Activated naive CD4-positive, alpha-beta T cell treated with anti-CD3 and anti-CD28 coated beads for 36 hours (primary cell): ENCODE measurements around the gene NF2. TPM values are rescaled to one million over a fixed set of nuclear protein-coding genes. Genes with fewer than 3 reads are reported as not detected.
A peak's percentile ranks its signal among the peaks of the same experiment; 100 is the strongest.

Experiments
- CTCF ChIA-PET: fragments of 350-600 bp; sonication (Branson Sonifier 250); formaldehyde crosslinking; loops from one replicate; lab custom pipeline; 2021; ENCODE audit warnings: antibody characterized with exemption; lab: Charles Lee
- DNase-seq: peaks from one replicate; pipeline ENCODE4 v3.0.0-alpha.2; 2020
- H3K27ac Mint-ChIP-seq: one replicate; pipeline ENCODE4 v1.8.0; 2021; ENCODE audit warnings: mild to moderate bottlenecking, mixed read lengths
- H3K27me3 Mint-ChIP-seq: one replicate; pipeline ENCODE4 v1.8.0; 2021; ENCODE audit warnings: low read depth, mixed read lengths
- H3K36me3 Mint-ChIP-seq: one replicate; pipeline ENCODE4 v1.8.0; 2021; ENCODE audit warnings: low read depth, mixed read lengths
- H3K4me1 Mint-ChIP-seq: one replicate; pipeline ENCODE4 v1.8.0; 2021; ENCODE audit warnings: low read depth, mixed read lengths
- H3K4me3 Mint-ChIP-seq: one replicate; pipeline ENCODE4 v1.8.0; 2021; ENCODE audit warnings: mild to moderate bottlenecking, moderate library complexity, mixed read lengths
- H3K9me3 Mint-ChIP-seq: one replicate; pipeline ENCODE4 v1.8.0; 2021; ENCODE audit warnings: mixed read lengths
- intact Hi-C: fragments of 100-400 bp; cut with micrococcal nuclease; formaldehyde crosslinking; loops from one replicate; pipeline ENCODE4 v1.15.1; 2023
- total RNA-seq, 2 experiments: library from RNA; stranded (reverse); gene quantifications; one replicate each; pipeline ENCODE4 v1.2.3, GENCODE V29; 2021

The NF2 gene
- total RNA-seq, 2 experiments from 2014 or later, result 29.8 to 30.0 TPM

DNA sequence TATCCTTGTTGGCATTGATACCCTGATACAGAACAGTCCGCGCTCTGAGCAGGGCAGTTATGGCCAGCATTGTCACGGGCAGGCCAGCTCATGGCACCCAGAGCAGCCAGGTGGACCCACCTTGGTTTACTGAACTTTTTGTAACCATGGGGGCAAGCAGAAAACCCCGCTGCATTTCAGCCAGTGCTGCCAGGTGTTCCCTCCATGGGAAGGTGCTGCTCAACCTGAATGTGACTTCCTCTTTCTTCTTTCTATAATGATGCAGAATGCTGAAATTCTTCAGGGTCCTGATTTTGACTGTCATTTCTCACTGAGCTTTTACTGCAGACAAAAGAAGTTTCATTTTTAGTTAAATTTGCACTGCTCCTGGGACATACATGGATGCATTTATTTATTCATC, 80.8 kb downstream of the NF2 start:
- DNase-seq, result no peak
- Mint-ChIP-seq H3K4me1 (no peaks in the 10 kb centered on the region), H3K27ac (no peak overlapping the region), H3K36me3 (peaks cover 15% of the 10 kb centered on the region), H3K4me3 (no peak overlapping the region), H3K9me3 (no peaks in the 10 kb centered on the region), H3K27me3 (no peaks in the 10 kb centered on the region)
- CTCF ChIA-PET, result interaction anchor here (1.0 to 1.1 kb wide), 2 partner anchors 9 to 59 kb away, joined by 3 to 5 read pairs; no protein-coding TSS in a partner anchor
- intact Hi-C loops, result no loop called here

GRCh38 chr22:29689206-29689879, 85.9 kb downstream of the NF2 start:
- H3K4me1 Mint-ChIP-seq, result peaks cover 1% of the 10 kb centered on the region
- no peak overlapping the region for H3K27ac Mint-ChIP-seq
- no peak overlapping the region for H3K4me3 Mint-ChIP-seq
- H3K9me3 Mint-ChIP-seq, result no peaks in the 10 kb centered on the region
- DNase-seq, result no peak
- intact Hi-C loops, result no loop called here
- H3K36me3 Mint-ChIP-seq, result peaks cover 10% of the 10 kb centered on the region
- CTCF ChIA-PET, result interaction anchor here (0.7 to 2.8 kb wide), 9 partner anchors 12 to 394 kb away, joined by 3 to 12 read pairs (median 3); no protein-coding TSS in a partner anchor
- H3K27me3 Mint-ChIP-seq, result no peaks in the 10 kb centered on the region

GRCh38 chr22:29689880-29690213, 86.4 kb downstream of the NF2 start:
- H3K9me3 Mint-ChIP-seq, result no peaks in the 10 kb centered on the region

DNA sequence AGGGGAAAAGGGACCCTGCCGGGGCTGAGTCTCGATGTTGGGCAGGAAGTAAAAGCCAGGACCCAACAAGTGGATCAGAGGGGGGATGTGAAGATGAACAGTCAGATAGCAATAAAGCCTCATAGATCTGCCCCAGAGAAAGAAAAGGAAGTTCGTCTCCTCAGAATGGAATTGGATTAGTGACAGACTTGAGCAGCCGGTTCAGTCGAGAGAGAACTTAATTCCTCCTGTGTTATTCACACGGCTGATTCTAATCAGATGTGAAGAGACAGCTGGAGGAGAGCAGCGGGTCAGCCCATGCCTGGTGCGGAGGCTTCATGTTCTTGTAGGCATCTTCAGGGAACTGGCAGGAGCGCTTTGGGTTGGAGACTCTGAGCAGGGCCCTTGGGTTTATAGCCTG, 87.0 kb downstream of the NF2 start:
- H3K27ac Mint-ChIP-seq, result no peak overlapping the region
- H3K9me3 Mint-ChIP-seq, result no peaks in the 10 kb centered on the region
- peaks cover 1% of the 10 kb centered on the region for H3K4me1 Mint-ChIP-seq
- intact Hi-C loops, result loop anchor here (1.0 kb wide), 1 partner anchor 399 kb away; no protein-coding TSS in a partner anchor
- no peaks in the 10 kb centered on the region for H3K27me3 Mint-ChIP-seq
- H3K36me3 Mint-ChIP-seq, result peaks cover 6% of the 10 kb centered on the region
- no peak for DNase-seq
- no peak overlapping the region for H3K4me3 Mint-ChIP-seq
- CTCF ChIA-PET, result interaction anchor here (0.6 to 2.8 kb wide), 7 partner anchors 11 to 316 kb away, joined by 3 to 12 read pairs (median 4); no protein-coding TSS in a partner anchor

More at GRCh38 chr22:29689880-29690213, 86.4 kb downstream of the NF2 start:
- H3K4me1 Mint-ChIP-seq, result peaks cover 1% of the 10 kb centered on the region
- peaks cover 6% of the 10 kb centered on the region for H3K36me3 Mint-ChIP-seq
- H3K27ac Mint-ChIP-seq, result no peak overlapping the region
- CTCF ChIA-PET, result interaction anchor here (0.6 to 2.8 kb wide), 11 partner anchors 12 to 394 kb away, joined by 3 to 12 read pairs (median 3); no protein-coding TSS in a partner anchor
- DNase-seq, result peak; percentile 70
- no peaks in the 10 kb centered on the region for H3K27me3 Mint-ChIP-seq
- H3K4me3 Mint-ChIP-seq, result no peak overlapping the region
- intact Hi-C loops, result loop anchor here (1.0 kb wide), 1 partner anchor 399 kb away; no protein-coding TSS in a partner anchor

- intact Hi-C loops, result no loop called here
- H3K36me3 Mint-ChIP-seq, result peaks cover 5% of the 10 kb centered on the region
- no peaks in the 10 kb centered on the region for H3K27me3 Mint-ChIP-seq
- no peak overlapping the region for H3K4me3 Mint-ChIP-seq
- H3K4me1 Mint-ChIP-seq, result peaks cover 1% of the 10 kb centered on the region
- H3K27ac Mint-ChIP-seq, result no peak overlapping the region
- CTCF ChIA-PET, result interaction anchor here (0.6 to 2.8 kb wide), 4 partner anchors 10 to 397 kb away, joined by 3 to 12 read pairs (median 3); no protein-coding TSS in a partner anchor
- no peaks in the 10 kb centered on the region for H3K9me3 Mint-ChIP-seq
- no peak for DNase-seq
Observed at GRCh38 chr22:29691636-29692326, 88.3 kb downstream of the NF2 start.

DNA sequence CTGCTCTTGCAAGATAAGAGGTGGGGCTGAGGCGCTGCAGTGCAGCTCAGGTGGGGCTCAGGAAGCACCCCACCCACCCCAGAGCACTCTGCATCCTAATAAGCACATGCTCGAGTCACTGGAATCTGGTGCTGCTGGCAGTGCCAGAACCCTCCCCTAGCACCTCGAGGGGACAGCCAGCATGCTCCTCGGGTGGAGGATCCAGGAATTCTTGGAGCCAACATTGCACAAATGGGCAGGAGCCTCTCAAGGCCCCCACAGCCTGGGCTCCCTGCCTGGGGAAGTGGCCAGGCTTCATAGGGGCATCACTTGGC, 88.9 kb downstream of the NF2 start:
- Mint-ChIP-seq H3K9me3 (no peaks in the 10 kb centered on the region), H3K27ac (no peak overlapping the region), H3K27me3 (no peaks in the 10 kb centered on the region), H3K4me1 (peaks cover 1% of the 10 kb centered on the region), H3K4me3 (no peak overlapping the region), H3K36me3 (peaks cover 5% of the 10 kb centered on the region)
- DNase-seq, result no peak
- intact Hi-C loops, result no loop called here
- CTCF ChIA-PET, result interaction anchor here (0.9 to 1.6 kb wide), 3 partner anchors 10 to 396 kb away, joined by 3 read pairs; no protein-coding TSS in a partner anchor

GRCh38 chr22:29693161-29693560, 89.7 kb downstream of the NF2 start:
- peaks cover 1% of the 10 kb centered on the region for H3K4me1 Mint-ChIP-seq

GRCh38 chr22:29693671-29694070, 90.2 kb downstream of the NF2 start:
- H3K9me3 Mint-ChIP-seq, result no peaks in the 10 kb centered on the region
- no peak overlapping the region for H3K27ac Mint-ChIP-seq
- H3K27me3 Mint-ChIP-seq, result no peaks in the 10 kb centered on the region
- H3K4me1 Mint-ChIP-seq, result peaks cover 1% of the 10 kb centered on the region
- H3K4me3 Mint-ChIP-seq, result no peak overlapping the region
- intact Hi-C loops, result no loop called here
- CTCF ChIA-PET, result interaction anchor here (1.0 to 1.6 kb wide), 3 partner anchors 10 to 314 kb away, joined by 3 read pairs; no protein-coding TSS in a partner anchor
- peaks cover 3% of the 10 kb centered on the region for H3K36me3 Mint-ChIP-seq
- no peak for DNase-seq

More at GRCh38 chr22:29693161-29693560, 89.7 kb downstream of the NF2 start:
- Mint-ChIP-seq H3K27me3 (no peaks in the 10 kb centered on the region), H3K36me3 (peaks cover 3% of the 10 kb centered on the region), H3K9me3 (no peaks in the 10 kb centered on the region), H3K27ac (no peak overlapping the region), H3K4me3 (no peak overlapping the region)
- CTCF ChIA-PET, result interaction anchor here (0.9 to 1.6 kb wide), 4 partner anchors 9 to 314 kb away, joined by 3 read pairs; no protein-coding TSS in a partner anchor
- no peak for DNase-seq
- intact Hi-C loops, result no loop called here

DNA sequence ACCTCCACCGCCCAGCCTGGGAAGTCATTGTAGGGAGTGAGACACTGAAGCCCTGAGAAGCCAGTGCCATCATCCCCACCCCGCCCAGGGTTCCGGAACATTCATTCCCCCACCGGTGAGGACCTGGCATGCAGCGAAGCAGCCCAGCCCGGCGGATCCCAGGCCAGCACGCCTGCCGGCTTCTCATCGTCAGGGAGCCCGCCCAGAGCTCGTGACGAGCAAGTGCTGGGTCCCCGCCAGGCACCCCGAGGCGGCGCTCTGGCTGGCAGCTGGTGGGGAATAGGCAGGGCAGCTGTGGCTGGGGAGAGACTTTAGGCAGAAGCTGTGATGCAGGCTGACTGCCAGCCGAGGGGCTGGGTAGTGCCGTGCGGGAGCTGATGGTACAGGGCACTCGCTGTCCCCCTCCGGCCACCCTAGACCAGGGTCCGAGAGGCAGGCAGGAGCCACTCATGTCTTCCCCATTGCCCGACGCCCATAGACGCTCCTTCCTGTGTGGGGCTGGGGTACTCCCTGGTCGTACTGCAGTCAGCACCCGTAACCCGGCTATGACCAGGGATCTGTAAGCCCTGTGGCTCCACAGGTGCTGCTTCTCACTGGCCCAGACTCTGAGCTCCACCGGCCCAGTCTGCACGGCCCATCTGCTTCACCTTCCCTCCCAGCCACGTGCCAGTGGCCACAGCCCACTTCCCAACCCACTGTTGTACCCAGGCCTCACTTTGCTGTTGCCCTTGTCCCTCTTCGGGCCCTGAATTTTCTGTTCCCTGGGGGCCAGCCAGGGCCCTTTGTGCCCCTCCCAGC, 91.9 kb downstream of the NF2 start:
- Mint-ChIP-seq H3K36me3 (peaks cover 3% of the 10 kb centered on the region), H3K27me3 (no peaks in the 10 kb centered on the region), H3K4me1 (peaks cover 3% of the 10 kb centered on the region), H3K9me3 (no peaks in the 10 kb centered on the region), H3K27ac (no peak overlapping the region), H3K4me3 (no peak overlapping the region)
- DNase-seq, result no peak
- CTCF ChIA-PET, result interaction anchor here (0.5 kb wide), 1 partner anchor 187 kb away, joined by 3 read pairs; no protein-coding TSS in a partner anchor
- intact Hi-C loops, result no loop called here

GRCh38 chr22:29697853-29698598, 94.6 kb downstream of the NF2 start:
- CTCF ChIA-PET, result no interaction called here
- no peaks in the 10 kb centered on the region for H3K27me3 Mint-ChIP-seq
- intact Hi-C loops, result no loop called here
- no peak for DNase-seq
- H3K27ac Mint-ChIP-seq, result no peak overlapping the region
- no peaks in the 10 kb centered on the region for H3K9me3 Mint-ChIP-seq
- no peak overlapping the region for H3K4me3 Mint-ChIP-seq
- peaks cover 18% of the 10 kb centered on the region for H3K4me1 Mint-ChIP-seq
- H3K36me3 Mint-ChIP-seq, result peaks cover 2% of the 10 kb centered on the region

DNA sequence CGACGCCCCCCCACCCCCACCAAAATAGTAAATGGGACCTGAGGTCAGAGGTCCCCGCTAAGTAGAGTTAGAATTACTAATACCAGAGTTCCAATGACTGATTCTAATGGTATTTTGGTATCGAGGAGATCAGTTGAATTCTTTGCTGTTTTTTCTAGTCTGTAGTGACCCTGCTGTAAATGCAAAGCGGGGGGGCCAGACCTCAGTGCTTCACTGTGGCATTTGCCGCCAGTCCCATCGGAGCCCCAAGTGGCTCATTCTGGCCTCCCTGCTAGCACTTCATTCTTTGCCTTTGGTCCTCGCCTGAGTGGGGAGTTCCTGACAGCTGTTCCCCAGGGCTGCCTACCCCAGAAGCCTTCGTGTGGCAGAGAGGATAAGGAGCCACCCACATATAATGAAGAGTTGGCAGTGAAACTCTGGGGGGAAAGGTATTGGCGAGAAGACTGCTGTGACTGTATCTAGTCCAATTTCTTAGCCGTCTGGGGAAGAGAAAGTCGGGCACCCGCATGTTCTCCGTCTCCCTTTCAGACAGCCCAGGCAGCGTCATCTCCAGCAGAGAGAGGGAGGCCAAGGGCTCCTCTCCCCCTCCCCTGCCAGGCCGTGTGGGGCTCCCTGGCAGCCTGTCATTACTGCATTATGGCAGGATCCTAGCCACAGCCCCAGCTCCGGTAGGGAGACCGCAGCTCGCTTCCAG, 96.9 kb downstream of the NF2 start:
- intact Hi-C loops, result no loop called here
- no peak for DNase-seq
- no peaks in the 10 kb centered on the region for H3K27me3 Mint-ChIP-seq
- CTCF ChIA-PET, result interaction anchor here (3.2 kb wide), 1 partner anchor 10 kb away, joined by 12 read pairs; no protein-coding TSS in a partner anchor
- H3K9me3 Mint-ChIP-seq, result no peaks in the 10 kb centered on the region
- no peak overlapping the region for H3K27ac Mint-ChIP-seq
- H3K4me3 Mint-ChIP-seq, result no peak overlapping the region
- H3K36me3 Mint-ChIP-seq, result peaks cover 2% of the 10 kb centered on the region
- H3K4me1 Mint-ChIP-seq, result peaks cover 20% of the 10 kb centered on the region
